SK-N-SH treated with all-trans-retinoic acid at 6 μM for 48 hours (cell line): Measurements from ENCODE around the gene COX6A2.

ENCODE experiments used
- ARNTL ChIP-seq: fragments of 450-650 bp; formaldehyde crosslinking; IDR thresholded peaks from 2 replicates; pipeline ENCODE4 v1.5.0; 2020; ENCODE audit warnings: low read depth, mild to moderate bottlenecking, moderate library complexity, borderline replicate concordance
- BACH2 ChIP-seq: fragments of 250-450 bp; sonication (Bioruptor Pico); IDR thresholded peaks from 2 replicates; pipeline ENCODE4 v1.9.0; 2021; ENCODE audit warnings: mild to moderate bottlenecking, borderline replicate concordance
- GLIS3 ChIP-seq: fragments of 250-450 bp; sonication (Bioruptor Pico); IDR thresholded peaks from 2 replicates; pipeline ENCODE4 v1.5.0; 2020; ENCODE audit warnings: mild to moderate bottlenecking, moderate library complexity
- ISL1 ChIP-seq: fragments of 250-450 bp; sonication (Bioruptor Pico); IDR thresholded peaks from 2 replicates; pipeline ENCODE4 v2.1.2; 2022; ENCODE audit warnings: mild to moderate bottlenecking, moderate library complexity
- RARB ChIP-seq: fragments of 250-450 bp; sonication (Bioruptor Pico); IDR thresholded peaks from 2 replicates; pipeline ENCODE4 v1.8.0; 2021; ENCODE audit warnings: mild to moderate bottlenecking, moderate library complexity
- SNAI2 ChIP-seq: fragments of 250-450 bp; sonication (Bioruptor Pico); IDR thresholded peaks from 2 replicates; pipeline ENCODE4 v1.5.0; 2020; ENCODE audit warnings: mild to moderate bottlenecking, moderate library complexity
- TCF4 ChIP-seq: fragments of 250-450 bp; sonication (Bioruptor Pico); IDR thresholded peaks from 2 replicates; pipeline ENCODE4 v1.8.0; 2021; ENCODE audit warnings: mild to moderate bottlenecking, moderate library complexity, borderline replicate concordance
- TOX ChIP-seq: fragments of 250-450 bp; sonication (Bioruptor Pico); IDR thresholded peaks from 2 replicates; pipeline ENCODE4 v1.8.0; 2021; ENCODE audit warnings: mild to moderate bottlenecking, moderate library complexity, borderline replicate concordance
- ZFP3 ChIP-seq: fragments of 250-450 bp; sonication (Bioruptor Pico); IDR thresholded peaks from 2 replicates; pipeline ENCODE4 v1.5.0; 2020; ENCODE audit warnings: mild to moderate bottlenecking, moderate library complexity
- ZFP30 ChIP-seq: fragments of 450-650 bp; formaldehyde crosslinking; IDR thresholded peaks from 2 replicates; pipeline ENCODE4 v1.5.0; 2022; ENCODE audit warnings: mild to moderate bottlenecking, moderate library complexity
- ZNF70 ChIP-seq: fragments of 450-650 bp; formaldehyde crosslinking; IDR thresholded peaks from 2 replicates; pipeline ENCODE4 v1.5.0; 2020; ENCODE audit warnings: mild to moderate bottlenecking, moderate library complexity
- TF ChIP-seq, protein P1 (sequence below): fragments of 250-450 bp; sonication (Bioruptor Pico); IDR thresholded peaks from 2 replicates; pipeline ENCODE4 v1.8.0; 2020; ENCODE audit warnings: mild to moderate bottlenecking, moderate library complexity, borderline replicate concordance
- TF ChIP-seq, protein P2 (sequence below): fragments of 250-450 bp; sonication (Bioruptor Pico); IDR thresholded peaks from 2 replicates; pipeline ENCODE4 v1.5.0; 2020; ENCODE audit warnings: mild to moderate bottlenecking, moderate library complexity
- TF ChIP-seq, protein P3 (sequence below): fragments of 250-450 bp; sonication (Bioruptor Pico); IDR thresholded peaks from 2 replicates; pipeline ENCODE4 v1.8.0; 2021; ENCODE audit warnings: low read depth, mild to moderate bottlenecking, moderate library complexity, borderline replicate concordance

DNA sequence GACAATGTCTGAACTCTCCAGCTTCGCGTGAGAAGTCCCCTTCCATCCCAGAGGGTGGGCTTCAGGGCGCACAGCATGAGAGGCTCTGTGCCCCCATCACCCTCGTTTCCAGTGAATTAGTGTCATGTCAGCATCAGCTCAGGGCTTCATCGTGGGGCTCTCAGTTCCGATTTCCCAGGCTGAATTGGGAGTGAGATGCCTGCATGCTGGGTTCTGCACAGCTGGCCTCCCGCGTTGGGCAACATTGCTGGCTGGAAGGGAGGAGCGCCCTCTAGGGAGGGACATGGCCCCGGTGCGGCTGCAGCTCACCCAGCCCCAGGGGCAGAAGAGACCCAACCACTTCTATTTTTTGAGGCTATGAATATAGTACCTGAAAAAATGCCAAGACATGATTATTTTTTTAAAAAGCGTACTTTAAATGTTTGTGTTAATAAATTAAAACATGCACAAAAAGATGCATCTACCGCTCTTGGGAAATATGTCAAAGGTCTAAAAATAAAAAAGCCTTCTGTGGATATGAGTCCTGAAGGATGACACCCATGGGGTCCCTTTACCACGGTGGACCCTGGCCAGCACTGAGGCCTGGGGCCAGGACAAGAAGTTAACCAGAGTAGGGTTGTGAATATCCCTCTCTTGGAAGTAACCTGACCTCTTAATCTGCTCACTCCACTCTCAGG, 45.5 kb downstream of the COX6A2 start:
- TF ChIP-seq BACH2 (no peak), SNAI2 (CRISPR knock-in tag) (no peak), RARB (CRISPR knock-in tag) (no peak), TOX (no peak), TCF4 (CRISPR knock-in tag) (no peak), ARNTL (CRISPR knock-in tag) (no peak), ZNF70 (no peak), ZFP30 (CRISPR knock-in tag) (no peak), GLIS3 (CRISPR knock-in tag) (no peak), ZFP3 (CRISPR knock-in tag) (no peak), ISL1 (no peak)
- TF ChIP-seq, protein P1, sequence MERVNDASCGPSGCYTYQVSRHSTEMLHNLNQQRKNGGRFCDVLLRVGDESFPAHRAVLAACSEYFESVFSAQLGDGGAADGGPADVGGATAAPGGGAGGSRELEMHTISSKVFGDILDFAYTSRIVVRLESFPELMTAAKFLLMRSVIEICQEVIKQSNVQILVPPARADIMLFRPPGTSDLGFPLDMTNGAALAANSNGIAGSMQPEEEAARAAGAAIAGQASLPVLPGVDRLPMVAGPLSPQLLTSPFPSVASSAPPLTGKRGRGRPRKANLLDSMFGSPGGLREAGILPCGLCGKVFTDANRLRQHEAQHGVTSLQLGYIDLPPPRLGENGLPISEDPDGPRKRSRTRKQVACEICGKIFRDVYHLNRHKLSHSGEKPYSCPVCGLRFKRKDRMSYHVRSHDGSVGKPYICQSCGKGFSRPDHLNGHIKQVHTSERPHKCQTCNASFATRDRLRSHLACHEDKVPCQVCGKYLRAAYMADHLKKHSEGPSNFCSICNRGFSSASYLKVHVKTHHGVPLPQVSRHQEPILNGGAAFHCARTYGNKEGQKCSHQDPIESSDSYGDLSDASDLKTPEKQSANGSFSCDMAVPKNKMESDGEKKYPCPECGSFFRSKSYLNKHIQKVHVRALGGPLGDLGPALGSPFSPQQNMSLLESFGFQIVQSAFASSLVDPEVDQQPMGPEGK (CRISPR knock-in tag): no peak
- TF ChIP-seq, protein P2, sequence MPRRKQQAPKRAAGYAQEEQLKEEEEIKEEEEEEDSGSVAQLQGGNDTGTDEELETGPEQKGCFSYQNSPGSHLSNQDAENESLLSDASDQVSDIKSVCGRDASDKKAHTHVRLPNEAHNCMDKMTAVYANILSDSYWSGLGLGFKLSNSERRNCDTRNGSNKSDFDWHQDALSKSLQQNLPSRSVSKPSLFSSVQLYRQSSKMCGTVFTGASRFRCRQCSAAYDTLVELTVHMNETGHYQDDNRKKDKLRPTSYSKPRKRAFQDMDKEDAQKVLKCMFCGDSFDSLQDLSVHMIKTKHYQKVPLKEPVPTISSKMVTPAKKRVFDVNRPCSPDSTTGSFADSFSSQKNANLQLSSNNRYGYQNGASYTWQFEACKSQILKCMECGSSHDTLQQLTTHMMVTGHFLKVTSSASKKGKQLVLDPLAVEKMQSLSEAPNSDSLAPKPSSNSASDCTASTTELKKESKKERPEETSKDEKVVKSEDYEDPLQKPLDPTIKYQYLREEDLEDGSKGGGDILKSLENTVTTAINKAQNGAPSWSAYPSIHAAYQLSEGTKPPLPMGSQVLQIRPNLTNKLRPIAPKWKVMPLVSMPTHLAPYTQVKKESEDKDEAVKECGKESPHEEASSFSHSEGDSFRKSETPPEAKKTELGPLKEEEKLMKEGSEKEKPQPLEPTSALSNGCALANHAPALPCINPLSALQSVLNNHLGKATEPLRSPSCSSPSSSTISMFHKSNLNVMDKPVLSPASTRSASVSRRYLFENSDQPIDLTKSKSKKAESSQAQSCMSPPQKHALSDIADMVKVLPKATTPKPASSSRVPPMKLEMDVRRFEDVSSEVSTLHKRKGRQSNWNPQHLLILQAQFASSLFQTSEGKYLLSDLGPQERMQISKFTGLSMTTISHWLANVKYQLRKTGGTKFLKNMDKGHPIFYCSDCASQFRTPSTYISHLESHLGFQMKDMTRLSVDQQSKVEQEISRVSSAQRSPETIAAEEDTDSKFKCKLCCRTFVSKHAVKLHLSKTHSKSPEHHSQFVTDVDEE: no peak
- TF ChIP-seq, protein P3, sequence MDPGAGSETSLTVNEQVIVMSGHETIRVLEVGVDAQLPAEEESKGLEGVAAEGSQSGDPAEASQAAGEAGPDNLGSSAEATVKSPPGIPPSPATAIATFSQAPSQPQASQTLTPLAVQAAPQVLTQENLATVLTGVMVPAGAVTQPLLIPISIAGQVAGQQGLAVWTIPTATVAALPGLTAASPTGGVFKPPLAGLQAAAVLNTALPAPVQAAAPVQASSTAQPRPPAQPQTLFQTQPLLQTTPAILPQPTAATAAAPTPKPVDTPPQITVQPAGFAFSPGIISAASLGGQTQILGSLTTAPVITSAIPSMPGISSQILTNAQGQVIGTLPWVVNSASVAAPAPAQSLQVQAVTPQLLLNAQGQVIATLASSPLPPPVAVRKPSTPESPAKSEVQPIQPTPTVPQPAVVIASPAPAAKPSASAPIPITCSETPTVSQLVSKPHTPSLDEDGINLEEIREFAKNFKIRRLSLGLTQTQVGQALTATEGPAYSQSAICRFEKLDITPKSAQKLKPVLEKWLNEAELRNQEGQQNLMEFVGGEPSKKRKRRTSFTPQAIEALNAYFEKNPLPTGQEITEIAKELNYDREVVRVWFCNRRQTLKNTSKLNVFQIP (CRISPR knock-in tag): no peak
